A673 (cell line): Measurements from ENCODE around the gene ATG10.

Experiments
- EZH2 ChIP-seq: fragments of 200-600 bp; sonication (generic); IDR thresholded peaks from 2 replicates; pipeline ENCODE4 v1.6.1; 2017; ENCODE audit warnings: borderline replicate concordance, low read depth, mild to moderate bottlenecking, mixed read lengths, antibody characterized with exemption, low read length; ENCODE audit not compliant: poor library complexity, severe bottlenecking
- TF ChIP-seq, protein P1 (sequence below): fragments of 300-800, 200-600 bp; sonication (generic); conservative IDR thresholded peaks from 2 replicates; pipeline ENCODE4 v1.5.1; 2017; ENCODE audit warnings: low read depth, mild to moderate bottlenecking, antibody characterized with exemption, low read length, moderate library complexity, mixed read lengths

DNA sequence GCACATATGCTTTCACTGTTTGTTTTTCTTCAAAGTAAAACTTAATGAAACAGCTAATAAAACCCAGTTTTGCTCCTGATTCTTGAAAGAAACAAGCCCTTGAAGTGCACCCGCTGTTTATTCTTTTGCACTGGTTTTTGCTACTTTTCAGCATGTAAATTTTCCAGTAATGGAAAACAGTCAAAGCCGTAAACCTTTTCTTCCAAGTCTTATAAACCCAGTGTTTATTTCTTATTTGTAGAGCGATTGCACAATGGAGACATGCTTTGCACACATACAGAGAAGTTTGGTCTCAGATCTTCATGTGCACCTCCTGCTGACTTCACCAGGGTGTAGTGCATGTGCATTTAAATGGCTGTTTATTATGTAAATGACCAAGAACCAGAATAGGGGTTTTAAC lies 51.8 kb downstream of the ATG10 start:
- TF ChIP-seq, protein P1, sequence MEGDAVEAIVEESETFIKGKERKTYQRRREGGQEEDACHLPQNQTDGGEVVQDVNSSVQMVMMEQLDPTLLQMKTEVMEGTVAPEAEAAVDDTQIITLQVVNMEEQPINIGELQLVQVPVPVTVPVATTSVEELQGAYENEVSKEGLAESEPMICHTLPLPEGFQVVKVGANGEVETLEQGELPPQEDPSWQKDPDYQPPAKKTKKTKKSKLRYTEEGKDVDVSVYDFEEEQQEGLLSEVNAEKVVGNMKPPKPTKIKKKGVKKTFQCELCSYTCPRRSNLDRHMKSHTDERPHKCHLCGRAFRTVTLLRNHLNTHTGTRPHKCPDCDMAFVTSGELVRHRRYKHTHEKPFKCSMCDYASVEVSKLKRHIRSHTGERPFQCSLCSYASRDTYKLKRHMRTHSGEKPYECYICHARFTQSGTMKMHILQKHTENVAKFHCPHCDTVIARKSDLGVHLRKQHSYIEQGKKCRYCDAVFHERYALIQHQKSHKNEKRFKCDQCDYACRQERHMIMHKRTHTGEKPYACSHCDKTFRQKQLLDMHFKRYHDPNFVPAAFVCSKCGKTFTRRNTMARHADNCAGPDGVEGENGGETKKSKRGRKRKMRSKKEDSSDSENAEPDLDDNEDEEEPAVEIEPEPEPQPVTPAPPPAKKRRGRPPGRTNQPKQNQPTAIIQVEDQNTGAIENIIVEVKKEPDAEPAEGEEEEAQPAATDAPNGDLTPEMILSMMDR: no peak
- no peak for TF ChIP-seq EZH2
